GM10248 (cell line): ENCODE results near the gene SRPX2.

Experiments
- CTCF ChIA-PET: fragments of 300-600 bp; sonication (Branson Sonifier 250); formaldehyde crosslinking; extraction: SDS; loops from one replicate; lab custom pipeline; 2021; ENCODE audit warnings: antibody characterized with exemption; lab: Yijun Ruan, JAX
- POLR2A ChIA-PET: fragments of 350-650 bp; sonication (Branson Sonifier 250); formaldehyde crosslinking; extraction: SDS; loops from one replicate; lab custom pipeline; 2020; ENCODE audit warnings: antibody characterized with exemption; lab: Yijun Ruan, JAX
- DNase-seq: peaks from one replicate; pipeline ENCODE4 v3.0.0; 2012; ENCODE audit errors: extremely low spot score
- CTCF ChIP-seq: IDR thresholded peaks from 2 replicates; pipeline ENCODE4 v1.5.1; 2012; ENCODE audit warnings: mild to moderate bottlenecking, low read depth; ENCODE audit errors: extremely low read depth, missing control alignments, control extremely low read depth

SRPX2 gene

GRCh38 chrX:100643956-100644860 is at the start of gene SRPX2:
TSS of gene SRPX2 (plus strand) at chrX:100644199. CDS start at chrX:100646323, 2,124 bp downstream.
- no peak for DNase-seq
- no peak for TF ChIP-seq CTCF
- ChIA-PET CTCF (interaction anchor here (1.5 kb wide), 1 partner anchor 19 kb away, joined by 3 read pairs; no protein-coding TSS in a partner anchor), POLR2A (no interaction called here)

- ChIA-PET POLR2A (no interaction called here), CTCF (no interaction called here)
- no peak for DNase-seq
- TF ChIP-seq CTCF: no peak
These were observed 47.4 kb upstream of the SRPX2 start for GRCh38 chrX:100596601-100597000.

GRCh38 chrX:100599456-100599855 is 44.5 kb upstream of the SRPX2 start:
- ChIA-PET CTCF (no interaction called here), POLR2A (no interaction called here)
- DNase-seq: no peak
- no peak for TF ChIP-seq CTCF

GRCh38 chrX:100600340-100600739 is 43.7 kb upstream of the SRPX2 start:
- TF ChIP-seq CTCF: no peak
- no peak for DNase-seq
- ChIA-PET POLR2A (no interaction called here), CTCF (no interaction called here)

- ChIA-PET CTCF (no interaction called here), POLR2A (no interaction called here)
- TF ChIP-seq CTCF: no peak
- DNase-seq: no peak
These were observed 43.2 kb upstream of the SRPX2 start for GRCh38 chrX:100600758-100601157.

GRCh38 chrX:100606753-100607152 is 37.2 kb upstream of the SRPX2 start:
- ChIA-PET POLR2A (no interaction called here), CTCF (no interaction called here)
- no peak for TF ChIP-seq CTCF
- DNase-seq: no peak
